Measurements from ENCODE around the gene MEGF9. TPM values are rescaled to one million over a fixed set of nuclear protein-coding genes. Genes with fewer than 3 reads are reported as not detected.

MEGF9 gene
- total and polyA plus RNA-seq, 2 donors (not counting 1 experiment from before 2014, with no cell fraction given): 3.5 to 11.3 TPM

DNA sequence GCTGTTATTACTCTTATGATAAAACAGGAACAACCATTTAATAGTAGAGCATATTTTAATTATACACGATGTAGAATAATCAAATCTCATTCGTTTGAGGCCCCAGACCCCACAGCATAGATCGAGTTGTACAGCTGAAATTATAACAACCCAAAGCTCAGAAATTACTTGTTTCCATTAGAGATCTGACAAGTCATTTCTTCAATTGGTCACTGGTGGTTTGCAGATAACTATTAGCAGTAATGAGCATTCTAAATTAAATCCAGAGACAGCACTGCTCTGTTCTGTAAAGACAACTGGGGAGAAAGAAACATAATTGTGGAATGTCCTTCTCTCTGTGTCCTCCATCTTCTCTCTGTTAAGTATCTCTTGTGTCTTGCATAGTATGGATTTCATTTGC, 147.2 kb downstream of the MEGF9 start:
- intact Hi-C loops (cut with micrococcal nuclease): no loop called here
- H3K4me1 ChIP-seq (ENCODE audit: control insufficient read depth in 2 of 2, insufficient read depth in 2 of 2, low read length in 2 of 2): no peaks in the 10 kb centered on the region
- no peak overlapping the region for H3K4me2 ChIP-seq (replicated peaks; ENCODE audit: low read depth, low read length, poor library complexity, severe bottlenecking)
- TF ChIP-seq, protein P1, sequence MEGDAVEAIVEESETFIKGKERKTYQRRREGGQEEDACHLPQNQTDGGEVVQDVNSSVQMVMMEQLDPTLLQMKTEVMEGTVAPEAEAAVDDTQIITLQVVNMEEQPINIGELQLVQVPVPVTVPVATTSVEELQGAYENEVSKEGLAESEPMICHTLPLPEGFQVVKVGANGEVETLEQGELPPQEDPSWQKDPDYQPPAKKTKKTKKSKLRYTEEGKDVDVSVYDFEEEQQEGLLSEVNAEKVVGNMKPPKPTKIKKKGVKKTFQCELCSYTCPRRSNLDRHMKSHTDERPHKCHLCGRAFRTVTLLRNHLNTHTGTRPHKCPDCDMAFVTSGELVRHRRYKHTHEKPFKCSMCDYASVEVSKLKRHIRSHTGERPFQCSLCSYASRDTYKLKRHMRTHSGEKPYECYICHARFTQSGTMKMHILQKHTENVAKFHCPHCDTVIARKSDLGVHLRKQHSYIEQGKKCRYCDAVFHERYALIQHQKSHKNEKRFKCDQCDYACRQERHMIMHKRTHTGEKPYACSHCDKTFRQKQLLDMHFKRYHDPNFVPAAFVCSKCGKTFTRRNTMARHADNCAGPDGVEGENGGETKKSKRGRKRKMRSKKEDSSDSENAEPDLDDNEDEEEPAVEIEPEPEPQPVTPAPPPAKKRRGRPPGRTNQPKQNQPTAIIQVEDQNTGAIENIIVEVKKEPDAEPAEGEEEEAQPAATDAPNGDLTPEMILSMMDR (IDR thresholded peaks at IDR 0.05): no peak
- no peak for TF ChIP-seq EZH2 (IDR thresholded peaks at IDR 0.05; ENCODE audit: borderline replicate concordance, insufficient read depth, low read depth, low read length, poor library complexity, severe bottlenecking)
- H3K4me3 ChIP-seq (ENCODE audit: control extremely low read depth in 1 of 5, extremely low read depth in 1 of 5, insufficient read depth in 1 of 5, low read depth in 2 of 5, low read length in 4 of 5): no peak overlapping the region
- no peak overlapping the region for H3K27ac ChIP-seq (ENCODE audit: low read length in 2 of 2)
- peaks cover 35% of the 10 kb centered on the region for H4K20me1 ChIP-seq (ENCODE audit: control insufficient read depth, insufficient read depth, low read length, poor library complexity, severe bottlenecking)
- no peak overlapping the region for H3K9ac ChIP-seq (ENCODE audit: low read length)
- H3K79me2 ChIP-seq (ENCODE audit: control insufficient read depth, insufficient read depth, low read length): peaks cover 38% of the 10 kb centered on the region
- POLR2A ChIA-PET: no interaction called here
- H2AFZ ChIP-seq (ENCODE audit: insufficient read depth, low read depth, low read length, poor library complexity, severe bottlenecking): no peak overlapping the region
- Mint-ChIP-seq H3K27me3 (no peaks in the 10 kb centered on the region), H3K4me3 (no peak overlapping the region), H3K4me1 (no peaks in the 10 kb centered on the region), H3K27ac (no peak overlapping the region), H3K9me3 (ENCODE audit: insufficient read depth) (no peaks in the 10 kb centered on the region)
- no peaks in the 10 kb centered on the region for H3K9me3 ChIP-seq (ENCODE audit: control extremely low read depth in 1 of 3, control insufficient read depth in 2 of 3, insufficient read depth in 1 of 3, low read length in 2 of 3)
- CTCF ChIA-PET: no interaction called here
- H3K36me3 ChIP-seq (replicated peaks in 1 of 2; ENCODE audit: control extremely low read depth in 1 of 2, control insufficient read depth in 1 of 2, extremely low read depth in 1 of 2, insufficient read depth in 2 of 2, low read length in 1 of 2): peaks cover 5 to 90% of the 10 kb centered on the region in 2 experiments
- DNase-seq (no peak), ATAC-seq (ENCODE audit: low read depth) (no peak)
- no peaks in the 10 kb centered on the region for H3K27me3 ChIP-seq (replicated peaks in 1 of 4; ENCODE audit: control extremely low read depth in 1 of 4, control insufficient read depth in 3 of 4, insufficient read depth in 4 of 4, low read length in 3 of 4)
- no CpG with 5 or more reads among the region's 3 CpGs for whole genome bisulfite sequencing (ENCODE audit: insufficient coverage)

DNA sequence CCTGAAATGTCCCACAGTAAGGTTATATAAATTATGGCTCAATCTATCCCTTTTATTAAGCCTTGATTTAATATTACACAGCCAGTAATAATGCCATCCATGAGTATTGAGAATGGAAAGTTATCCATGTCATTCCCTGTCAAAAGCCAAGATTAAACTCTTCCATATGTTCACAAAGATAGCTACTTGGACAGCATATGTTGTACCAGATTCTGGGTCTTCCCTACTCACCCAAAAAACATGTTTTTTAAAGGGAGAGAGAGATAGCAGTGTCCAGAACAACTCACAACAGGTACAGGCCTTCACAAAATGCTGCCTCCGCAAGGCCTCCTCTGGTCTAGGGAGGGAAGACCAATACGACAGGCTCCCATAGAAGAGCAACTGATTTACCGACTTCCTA, 149.7 kb downstream of the MEGF9 start:
- CTCF ChIA-PET: no interaction called here

More for the DNA sequence above, 149.7 kb downstream of the MEGF9 start:
- ATAC-seq (ENCODE audit: low read depth) (no peak), DNase-seq (no peak)
- POLR2A ChIA-PET: no interaction called here
- H3K27ac ChIP-seq (ENCODE audit: low read length in 2 of 2): no peak overlapping the region
- H3K4me2 ChIP-seq (replicated peaks; ENCODE audit: low read depth, low read length, poor library complexity, severe bottlenecking): no peak overlapping the region
- intact Hi-C loops (cut with micrococcal nuclease): no loop called here
- H3K27ac Mint-ChIP-seq: no peak overlapping the region
- H3K9me3 Mint-ChIP-seq (ENCODE audit: insufficient read depth): no peaks in the 10 kb centered on the region
- WGBS (ENCODE audit: insufficient coverage): no CpG with 5 or more reads among the region's 3 CpGs
- no peaks in the 10 kb centered on the region for H3K27me3 ChIP-seq (replicated peaks in 1 of 4; ENCODE audit: control extremely low read depth in 1 of 4, control insufficient read depth in 3 of 4, insufficient read depth in 4 of 4, low read length in 3 of 4)
- no peak overlapping the region for H3K4me3 ChIP-seq (ENCODE audit: control extremely low read depth in 1 of 5, extremely low read depth in 1 of 5, insufficient read depth in 1 of 5, low read depth in 2 of 5, low read length in 4 of 5)
- no peak overlapping the region for H3K9ac ChIP-seq (ENCODE audit: low read length)
- no peaks in the 10 kb centered on the region for H3K4me1 ChIP-seq (ENCODE audit: control insufficient read depth in 2 of 2, insufficient read depth in 2 of 2, low read length in 2 of 2)
- H4K20me1 ChIP-seq (ENCODE audit: control insufficient read depth, insufficient read depth, low read length, poor library complexity, severe bottlenecking): peaks cover 34% of the 10 kb centered on the region
- peaks cover 40% of the 10 kb centered on the region for H3K79me2 ChIP-seq (ENCODE audit: control insufficient read depth, insufficient read depth, low read length)
- peaks cover 2% of the 10 kb centered on the region for H3K4me1 Mint-ChIP-seq
- H2AFZ ChIP-seq (ENCODE audit: insufficient read depth, low read depth, low read length, poor library complexity, severe bottlenecking): no peak overlapping the region
- H3K4me3 Mint-ChIP-seq: no peak overlapping the region
- H3K27me3 Mint-ChIP-seq: no peaks in the 10 kb centered on the region
- TF ChIP-seq, protein P1 (IDR thresholded peaks at IDR 0.05): no peak
- TF ChIP-seq EZH2 (IDR thresholded peaks at IDR 0.05; ENCODE audit: borderline replicate concordance, insufficient read depth, low read depth, low read length, poor library complexity, severe bottlenecking): no peak
- peaks cover 10 to 84% of the 10 kb centered on the region in 2 experiments for H3K36me3 ChIP-seq (replicated peaks in 1 of 2; ENCODE audit: control extremely low read depth in 1 of 2, control insufficient read depth in 1 of 2, extremely low read depth in 1 of 2, insufficient read depth in 2 of 2, low read length in 1 of 2)
- no peaks in the 10 kb centered on the region for H3K9me3 ChIP-seq (ENCODE audit: control extremely low read depth in 1 of 3, control insufficient read depth in 2 of 3, insufficient read depth in 1 of 3, low read length in 2 of 3)
